Rectal smooth muscle tissue (tissue), 1 donor: ENCODE results near the gene C18orf54.
"Not testable (repeated sequence)": the region's sequence is repeated elsewhere in the genome, so short reads cannot be mapped to it uniquely, and the experiment has no call there.

Source experiments
- H3K27ac ChIP-seq: one replicate; pipeline ENCODE4 v1.7.0; 2013; ENCODE audit warnings: low read depth, low read length, inconsistent platforms
- H3K27me3 ChIP-seq: one replicate; pipeline ENCODE4 v1.7.0; 2013; ENCODE audit warnings: low read length; ENCODE audit not compliant: control insufficient read depth, insufficient read depth
- H3K36me3 ChIP-seq: one replicate; pipeline ENCODE4 v1.7.0; 2013; ENCODE audit warnings: low read length; ENCODE audit not compliant: control insufficient read depth, insufficient read depth
- H3K4me1 ChIP-seq: one replicate; pipeline ENCODE4 v1.7.0; 2013; ENCODE audit warnings: low read length; ENCODE audit not compliant: control insufficient read depth, insufficient read depth
- H3K4me3 ChIP-seq: one replicate; pipeline ENCODE4 v1.7.0; 2013; ENCODE audit warnings: low read length
- H3K9ac ChIP-seq: one replicate; pipeline ENCODE4 v1.7.0; 2013; ENCODE audit warnings: low read length

The C18orf54 gene

GRCh38 chr18:54357660-54358494 is at the start of gene C18orf54, which contains the start of gene STARD6:
Gene C18orf54 (plus strand): TSS chr18:54357906. CDS start chr18:54360573, 2,667 bp downstream.
Gene STARD6 (minus strand): TSS chr18:54357858. CDS start chr18:54354573, 3,285 bp downstream.
- Histone ChIP-seq H3K36me3 (no peaks in the 10 kb centered on the region), H3K9ac (peak within 1 kb of the TSS; percentile 29)

GRCh38 chr18:54309564-54309963 is 48.1 kb upstream of the C18orf54 start:
- not testable (repeated sequence) for H3K4me3 ChIP-seq, H3K36me3 ChIP-seq, H3K4me1 ChIP-seq, H3K27ac ChIP-seq, H3K9ac ChIP-seq, H3K27me3 ChIP-seq

More at GRCh38 chr18:54357660-54358494, at the start of gene C18orf54, which contains the start of gene STARD6:
- H3K27me3 ChIP-seq, result no peaks in the 10 kb centered on the region
- no peaks in the 10 kb centered on the region for H3K4me1 ChIP-seq
- H3K4me3 ChIP-seq, result peak within 1 kb of the TSS; percentile 90
- no peak within 1 kb of the TSS for H3K27ac ChIP-seq

GRCh38 chr18:54316071-54316820 is 41.5 kb upstream of the C18orf54 start:
- Histone ChIP-seq H3K27ac (no peak overlapping the region), H3K36me3 (no peaks in the 10 kb centered on the region), H3K9ac (no peak overlapping the region), H3K4me3 (no peak overlapping the region), H3K4me1 (no peaks in the 10 kb centered on the region), H3K27me3 (no peaks in the 10 kb centered on the region)

- Histone ChIP-seq H3K27me3 (no peaks in the 10 kb centered on the region), H3K36me3 (no peaks in the 10 kb centered on the region), H3K4me3 (no peak overlapping the region), H3K4me1 (no peaks in the 10 kb centered on the region), H3K9ac (no peak overlapping the region), H3K27ac (no peak overlapping the region)
Observed at GRCh38 chr18:54323561-54323960, 34.1 kb upstream of the C18orf54 start.

DNA sequence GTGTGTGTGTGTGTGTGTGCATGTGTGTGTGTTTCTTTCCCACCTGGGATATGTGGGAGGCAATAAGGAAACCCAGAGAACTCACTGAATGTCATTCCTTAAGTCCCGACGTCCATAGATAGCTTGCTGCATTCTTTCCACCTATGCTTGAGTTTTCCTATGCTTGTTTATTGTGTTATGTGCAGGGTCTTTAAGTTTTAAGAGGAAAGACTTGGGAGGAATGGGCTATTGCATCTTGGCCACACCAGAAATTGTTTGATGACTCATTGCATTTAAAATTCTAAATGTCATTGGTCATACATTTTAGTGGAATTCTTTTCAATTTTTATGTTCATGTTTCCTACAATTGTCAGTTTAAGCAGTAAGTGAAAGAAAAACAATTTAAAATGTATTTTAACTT is 33.7 kb upstream of the C18orf54 start:
- H3K36me3 ChIP-seq, result no peaks in the 10 kb centered on the region
- H3K27me3 ChIP-seq, result no peaks in the 10 kb centered on the region
- H3K9ac ChIP-seq, result no peak overlapping the region
- no peaks in the 10 kb centered on the region for H3K4me1 ChIP-seq
- no peak overlapping the region for H3K4me3 ChIP-seq
- H3K27ac ChIP-seq, result no peak overlapping the region

- no peak overlapping the region for H3K4me3 ChIP-seq
- H3K27ac ChIP-seq, result no peak overlapping the region
Observed at GRCh38 chr18:54327818-54328217, 29.9 kb upstream of the C18orf54 start.

DNA sequence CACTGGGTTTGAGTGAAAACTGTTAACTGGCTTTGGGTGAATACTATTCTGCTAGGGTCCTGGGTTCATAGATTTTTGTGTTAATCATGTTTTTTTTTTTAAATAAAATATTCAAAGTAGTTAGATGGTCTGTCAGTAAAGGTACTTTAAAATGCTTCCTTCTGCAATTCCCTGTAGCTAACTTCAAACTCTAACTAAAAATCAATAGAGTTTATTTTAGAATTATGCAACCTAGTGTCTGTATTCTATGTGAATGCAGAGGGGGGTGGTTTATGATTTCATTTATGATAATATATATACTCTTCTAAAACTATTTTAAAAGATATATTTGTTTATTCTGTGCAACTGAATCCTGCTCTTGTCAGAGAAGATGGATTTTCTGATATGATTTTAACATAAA is 27.9 kb upstream of the C18orf54 start:
- Histone ChIP-seq H3K4me1 (no peaks in the 10 kb centered on the region), H3K27me3 (no peaks in the 10 kb centered on the region), H3K27ac (no peak overlapping the region), H3K36me3 (no peaks in the 10 kb centered on the region), H3K9ac (no peak overlapping the region), H3K4me3 (no peak overlapping the region)

More at GRCh38 chr18:54327818-54328217, 29.9 kb upstream of the C18orf54 start:
- no peaks in the 10 kb centered on the region for H3K36me3 ChIP-seq
- no peaks in the 10 kb centered on the region for H3K27me3 ChIP-seq
- H3K9ac ChIP-seq, result no peak overlapping the region
- no peaks in the 10 kb centered on the region for H3K4me1 ChIP-seq

- no peak overlapping the region for H3K9ac ChIP-seq
- no peak overlapping the region for H3K4me3 ChIP-seq
- H3K27ac ChIP-seq, result no peak overlapping the region
- H3K27me3 ChIP-seq, result no peaks in the 10 kb centered on the region
- H3K4me1 ChIP-seq, result no peaks in the 10 kb centered on the region
- H3K36me3 ChIP-seq, result no peaks in the 10 kb centered on the region
Observed at GRCh38 chr18:54330768-54331548, 26.7 kb upstream of the C18orf54 start.

DNA sequence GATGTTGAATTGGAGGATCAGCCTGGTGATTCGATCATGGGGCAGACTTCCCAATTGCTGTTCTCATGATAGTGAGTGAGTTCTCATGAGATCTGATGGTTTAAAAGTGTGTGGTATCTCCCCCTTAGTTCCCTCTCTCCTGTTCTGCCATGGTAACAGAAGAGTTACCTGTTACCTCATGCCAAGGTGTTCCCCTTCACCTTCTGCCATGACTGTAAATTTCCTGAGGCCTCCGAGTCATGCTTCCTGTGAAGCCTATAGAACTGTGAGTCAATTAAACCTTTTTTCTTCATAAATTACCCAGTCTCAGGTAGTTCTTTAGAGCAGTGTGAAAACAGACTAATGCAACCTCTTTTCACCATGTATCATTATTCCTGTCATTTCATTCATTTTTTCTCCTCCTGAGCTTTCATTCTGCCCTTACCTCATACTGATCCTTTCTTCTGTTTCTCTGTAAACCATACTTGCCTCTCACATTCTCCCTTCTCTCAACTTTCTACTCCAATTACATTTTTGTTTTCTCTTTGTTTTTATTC is 22.0 kb upstream of the C18orf54 start:
- Histone ChIP-seq H3K4me3 (no peak overlapping the region), H3K9ac (no peak overlapping the region), H3K27ac (no peak overlapping the region), H3K4me1 (no peaks in the 10 kb centered on the region), H3K27me3 (no peaks in the 10 kb centered on the region), H3K36me3 (no peaks in the 10 kb centered on the region)

GRCh38 chr18:54338230-54338629 is 19.5 kb upstream of the C18orf54 start:
- H3K9ac ChIP-seq, result no peak overlapping the region
- H3K27me3 ChIP-seq, result no peaks in the 10 kb centered on the region
- H3K36me3 ChIP-seq, result no peaks in the 10 kb centered on the region

DNA sequence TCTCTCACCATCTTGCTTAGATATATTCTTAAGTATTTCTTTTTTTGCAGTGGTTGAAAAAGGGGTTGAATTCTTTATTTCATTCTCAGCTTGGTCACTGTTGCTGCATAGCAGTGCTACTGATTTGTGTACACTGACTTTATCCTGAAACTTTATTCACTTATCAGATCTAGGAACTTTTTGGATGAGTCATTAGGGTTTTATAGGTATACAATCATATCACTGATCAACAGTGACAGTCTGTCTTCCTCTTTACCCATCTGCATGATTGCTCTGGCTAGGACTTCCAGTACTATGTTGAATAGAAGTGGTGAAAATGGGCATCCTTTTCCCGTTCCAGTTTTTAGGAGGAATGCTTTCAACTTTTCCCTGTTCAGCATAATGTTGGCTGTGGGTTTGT is 6.5 kb upstream of the C18orf54 start:
- Histone ChIP-seq H3K4me3 (no peak overlapping the region), H3K9ac (no peak overlapping the region), H3K27me3 (no peaks in the 10 kb centered on the region), H3K27ac (no peak overlapping the region), H3K4me1 (no peaks in the 10 kb centered on the region), H3K36me3 (no peaks in the 10 kb centered on the region)

More at GRCh38 chr18:54338230-54338629, 19.5 kb upstream of the C18orf54 start:
- Histone ChIP-seq H3K4me3 (no peak overlapping the region), H3K4me1 (no peaks in the 10 kb centered on the region), H3K27ac (no peak overlapping the region)
